Activated CD4-positive, alpha-beta memory T cell treated with anti-CD3 and anti-CD28 coated beads, Interleukin-2, amount 10 ng/mL, durations not matched to agents 7 days and 5 days (primary cell): Measurements from ENCODE around the gene POLDIP2. TPM values are rescaled to one million over a fixed set of nuclear protein-coding genes. Genes with fewer than 3 reads are reported as not detected.

Experiments used
- CTCF ChIA-PET: fragments of 350-600 bp; sonication (Branson Sonifier 250); formaldehyde crosslinking; loops from one replicate; lab custom pipeline; 2021; ENCODE audit warnings: antibody characterized with exemption, inconsistent platforms; lab: Charles Lee
- POLR2A ChIA-PET: fragments of 350-600 bp; sonication (Branson Sonifier 250); formaldehyde crosslinking; loops from one replicate; lab custom pipeline; 2021; ENCODE audit warnings: antibody characterized with exemption; lab: Charles Lee
- DNase-seq: peaks from one replicate; pipeline ENCODE4 v3.0.0-alpha.2; 2020
- H3K27ac Mint-ChIP-seq: one replicate; pipeline ENCODE4 v1.8.0; 2021; ENCODE audit warnings: mild to moderate bottlenecking, mixed read lengths
- H3K27me3 Mint-ChIP-seq: one replicate; pipeline ENCODE4 v1.8.0; 2021; ENCODE audit warnings: mixed read lengths
- H3K36me3 Mint-ChIP-seq: one replicate; pipeline ENCODE4 v1.8.0; 2021; ENCODE audit warnings: low read depth, mixed read lengths
- H3K4me1 Mint-ChIP-seq: one replicate; pipeline ENCODE4 v1.8.0; 2021; ENCODE audit warnings: mixed read lengths
- H3K4me3 Mint-ChIP-seq: one replicate; pipeline ENCODE4 v1.8.0; 2021; ENCODE audit warnings: mild to moderate bottlenecking, mixed read lengths
- H3K9me3 Mint-ChIP-seq: one replicate; pipeline ENCODE4 v1.8.0; 2021; ENCODE audit warnings: mixed read lengths
- total RNA-seq, 2 experiments: library from RNA; stranded (reverse); gene quantifications; one replicate each; pipeline ENCODE4 v1.2.3, GENCODE V29; 2021

Gene POLDIP2
- total RNA-seq: 10 to 100 TPM; 54.3 to 56.2 TPM

DNA sequence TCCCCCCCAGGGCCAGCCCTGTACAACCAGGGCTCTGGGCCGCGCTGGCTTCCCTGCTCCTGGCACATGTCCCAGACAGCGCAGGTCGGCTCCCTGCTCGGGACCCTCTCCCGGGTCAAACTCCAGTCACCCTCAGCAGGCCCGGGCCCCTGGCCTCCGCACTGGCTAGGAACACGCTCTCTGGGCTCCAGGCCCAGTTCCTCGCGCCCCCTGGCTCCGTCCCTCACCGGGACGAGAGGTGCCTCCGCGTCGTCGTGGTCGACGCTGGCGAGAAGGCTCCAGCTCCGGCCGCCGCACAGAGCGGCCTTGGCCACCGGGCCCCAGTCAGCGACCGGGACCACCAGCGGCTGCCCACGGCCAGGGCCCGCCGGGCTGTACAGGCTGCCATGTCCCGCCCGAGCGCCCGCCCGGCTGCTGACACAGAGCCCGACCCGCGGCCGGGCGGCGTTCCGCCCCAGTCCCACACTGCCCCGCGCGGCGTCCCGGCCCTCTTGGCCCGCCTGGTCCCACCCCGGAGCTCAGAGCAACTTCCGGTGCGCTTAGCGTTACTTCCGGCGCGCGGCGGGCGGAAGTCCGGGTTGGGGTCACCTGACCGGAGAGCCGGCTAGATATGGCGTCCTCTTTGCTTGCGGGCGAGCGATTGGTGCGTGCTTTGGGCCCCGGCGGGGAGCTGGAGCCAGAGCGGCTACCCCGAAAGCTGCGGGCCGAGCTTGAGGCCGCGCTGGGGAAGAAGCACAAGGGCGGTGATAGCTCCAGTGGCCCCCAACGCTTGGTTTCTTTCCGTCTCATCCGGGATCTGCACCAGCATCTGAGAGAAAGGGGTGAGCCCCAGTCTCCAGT lies at the start of gene POLDIP2:
Gene POLDIP2, minus strand, starts transcription at position 467 of the 840 bp plus-strand sequence. Its CDS starts 79 bp downstream, at position 388.
- Mint-ChIP-seq H3K27me3 (no peaks in the 10 kb centered on the region), H3K27ac (peak within 1 kb of the TSS; percentile 86)
- CTCF ChIA-PET: interaction anchor here (0.7 to 4.3 kb wide), 7 partner anchors 13 to 183 kb away, joined by 3 to 36 read pairs (median 3); partner anchors contain the start of genes IFT20, TNFAIP1 and VTN

GRCh38 chr17:28406473-28406814 lies 49.1 kb upstream of the POLDIP2 start:
- H3K36me3 Mint-ChIP-seq: no peaks in the 10 kb centered on the region
- H3K4me1 Mint-ChIP-seq: peaks cover 13% of the 10 kb centered on the region
- no peak for DNase-seq
- no peak overlapping the region for H3K27ac Mint-ChIP-seq
- no peaks in the 10 kb centered on the region for H3K9me3 Mint-ChIP-seq
- CTCF ChIA-PET: no interaction called here
- POLR2A ChIA-PET: interaction anchor here (1.4 kb wide), 1 partner anchor 11 kb away, joined by 6 read pairs; no protein-coding TSS in a partner anchor
- H3K27me3 Mint-ChIP-seq: peaks cover 11% of the 10 kb centered on the region
- peak overlapping the region; percentile 49 for H3K4me3 Mint-ChIP-seq

More for the DNA sequence above, at the start of gene POLDIP2:
- DNase-seq: peak; percentile 97
- POLR2A ChIA-PET: interaction anchor here (0.6 to 6.1 kb wide), 19 partner anchors 10 to 316 kb away, joined by 3 to 91 read pairs (median 6); partner anchors contain the start of genes BLTP2, IFT20, SARM1 and SPAG5
- Mint-ChIP-seq H3K4me3 (peak within 1 kb of the TSS; percentile 95), H3K9me3 (no peaks in the 10 kb centered on the region), H3K4me1 (peaks cover 38% of the 10 kb centered on the region), H3K36me3 (peaks cover 40% of the 10 kb centered on the region)

DNA sequence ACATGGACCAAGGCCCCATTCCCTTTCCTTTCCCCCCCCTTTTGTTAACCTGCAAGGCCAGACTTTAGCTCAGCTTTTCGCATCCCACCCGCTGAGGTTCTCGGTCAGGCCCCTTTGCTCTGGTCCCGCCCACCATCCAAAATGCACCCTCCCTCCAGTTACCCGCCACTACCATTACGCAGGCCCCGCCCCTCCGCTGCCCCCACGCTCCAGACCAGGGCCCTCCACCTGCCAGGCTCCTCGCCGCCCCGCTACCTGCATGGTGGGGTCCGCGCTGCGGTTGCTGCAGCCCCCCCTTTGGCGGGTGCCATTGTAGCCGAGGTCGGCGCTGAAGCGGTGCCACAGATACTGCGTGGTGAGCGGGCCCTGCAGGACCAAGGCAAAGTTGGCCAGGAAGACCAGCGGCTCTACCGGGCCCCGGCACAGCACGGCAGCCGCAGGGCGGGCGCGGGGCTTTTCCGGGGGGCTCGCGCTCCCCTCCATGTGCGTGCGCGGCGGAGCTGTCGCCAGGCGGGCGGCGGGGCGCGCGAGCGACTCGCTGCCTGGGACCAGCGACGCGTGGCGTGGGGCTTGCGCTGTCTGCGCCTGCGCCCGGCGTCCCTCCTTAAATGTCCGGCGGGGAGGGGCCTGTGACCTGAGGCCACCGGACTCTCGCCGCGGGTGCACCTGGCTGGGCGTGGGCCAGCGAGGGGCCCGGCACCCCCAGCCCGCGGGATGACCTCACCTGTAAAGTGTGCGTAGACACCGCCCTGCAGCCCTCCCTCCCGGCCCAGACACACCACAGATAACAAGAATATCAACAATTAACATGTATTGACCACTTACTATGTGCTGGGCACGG lies 48.5 kb upstream of the POLDIP2 start, which contains the start of gene SLC46A1:
Gene SLC46A1, minus strand, starts transcription at position 581 of the 841 bp plus-strand sequence. Its CDS starts 98 bp downstream, at position 483.
- H3K36me3 Mint-ChIP-seq: no peaks in the 10 kb centered on the region
- peaks cover 13% of the 10 kb centered on the region for H3K4me1 Mint-ChIP-seq
- H3K27me3 Mint-ChIP-seq: peaks cover 11% of the 10 kb centered on the region
- H3K27ac Mint-ChIP-seq: no peak within 1 kb of the TSS
- ChIA-PET CTCF (no interaction called here), POLR2A (interaction anchor here (1.4 to 1.9 kb wide), 2 partner anchors 10 to 21 kb away, joined by 6 to 11 read pairs; no protein-coding TSS in a partner anchor)
- peak; percentile 29 for DNase-seq
- no peaks in the 10 kb centered on the region for H3K9me3 Mint-ChIP-seq
- peak within 1 kb of the TSS; percentile 66 for H3K4me3 Mint-ChIP-seq

- ChIA-PET CTCF (interaction anchor here (1.4 kb wide), 1 partner anchor 12 kb away, joined by 9 read pairs; no protein-coding TSS in a partner anchor), POLR2A (interaction anchor here (1.4 to 1.9 kb wide), 2 partner anchors 9 to 20 kb away, joined by 6 to 11 read pairs; no protein-coding TSS in a partner anchor)
- peaks cover 13% of the 10 kb centered on the region for H3K4me1 Mint-ChIP-seq
- H3K9me3 Mint-ChIP-seq: no peaks in the 10 kb centered on the region
- H3K27me3 Mint-ChIP-seq: peaks cover 11% of the 10 kb centered on the region
- peak overlapping the region; percentile 66 for H3K4me3 Mint-ChIP-seq
- no peak for DNase-seq
- no peaks in the 10 kb centered on the region for H3K36me3 Mint-ChIP-seq
- H3K27ac Mint-ChIP-seq: no peak overlapping the region
Measured at GRCh38 chr17:28404812-28405570, 47.7 kb upstream of the POLDIP2 start.

- Mint-ChIP-seq H3K4me1 (peaks cover 13% of the 10 kb centered on the region), H3K9me3 (no peaks in the 10 kb centered on the region), H3K4me3 (peak overlapping the region; percentile 16), H3K27ac (no peak overlapping the region), H3K27me3 (peaks cover 11% of the 10 kb centered on the region), H3K36me3 (no peaks in the 10 kb centered on the region)
- DNase-seq: no peak
- CTCF ChIA-PET: interaction anchor here (1.4 kb wide), 1 partner anchor 12 kb away, joined by 9 read pairs; no protein-coding TSS in a partner anchor
- POLR2A ChIA-PET: interaction anchor here (1.9 kb wide), 1 partner anchor 20 kb away, joined by 11 read pairs; no protein-coding TSS in a partner anchor
Measured at GRCh38 chr17:28404461-28404811, 47.1 kb upstream of the POLDIP2 start.

GRCh38 chr17:28404007-28404406 lies 46.7 kb upstream of the POLDIP2 start:
- no peak overlapping the region for H3K4me3 Mint-ChIP-seq
- DNase-seq: no peak
- H3K4me1 Mint-ChIP-seq: peaks cover 13% of the 10 kb centered on the region
- no peaks in the 10 kb centered on the region for H3K9me3 Mint-ChIP-seq
- H3K27me3 Mint-ChIP-seq: peaks cover 11% of the 10 kb centered on the region
- no peaks in the 10 kb centered on the region for H3K36me3 Mint-ChIP-seq
- no peak overlapping the region for H3K27ac Mint-ChIP-seq
- ChIA-PET POLR2A (interaction anchor here (1.9 kb wide), 1 partner anchor 19 kb away, joined by 11 read pairs; no protein-coding TSS in a partner anchor), CTCF (interaction anchor here (1.4 kb wide), 1 partner anchor 13 kb away, joined by 9 read pairs; no protein-coding TSS in a partner anchor)

DNA sequence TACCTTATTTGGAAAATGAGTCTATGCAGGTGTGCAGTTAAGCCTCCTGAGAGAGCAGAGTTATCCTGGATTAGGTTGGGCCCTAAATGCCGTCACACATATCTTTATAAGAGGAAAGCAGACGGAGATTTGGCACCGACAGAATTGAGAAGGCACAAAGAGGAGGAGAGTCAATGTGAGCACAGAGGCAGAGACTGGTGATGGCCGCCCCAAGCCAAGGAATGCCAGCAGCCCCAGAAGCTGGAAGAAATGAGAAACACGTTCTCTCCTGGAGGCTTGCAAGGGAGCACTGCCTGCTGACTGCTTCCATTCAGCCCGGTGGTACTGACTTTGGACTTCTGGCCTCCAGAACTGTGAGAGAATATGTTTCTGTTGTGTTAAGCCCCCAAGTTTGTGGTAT lies 45.5 kb upstream of the POLDIP2 start:
- CTCF ChIA-PET: no interaction called here
- no peak overlapping the region for H3K4me3 Mint-ChIP-seq
- H3K36me3 Mint-ChIP-seq: peaks cover 7% of the 10 kb centered on the region
- H3K9me3 Mint-ChIP-seq: no peaks in the 10 kb centered on the region
- DNase-seq: no peak
- H3K4me1 Mint-ChIP-seq: peaks cover 13% of the 10 kb centered on the region
- peaks cover 5% of the 10 kb centered on the region for H3K27me3 Mint-ChIP-seq
- H3K27ac Mint-ChIP-seq: no peak overlapping the region
- POLR2A ChIA-PET: no interaction called here

DNA sequence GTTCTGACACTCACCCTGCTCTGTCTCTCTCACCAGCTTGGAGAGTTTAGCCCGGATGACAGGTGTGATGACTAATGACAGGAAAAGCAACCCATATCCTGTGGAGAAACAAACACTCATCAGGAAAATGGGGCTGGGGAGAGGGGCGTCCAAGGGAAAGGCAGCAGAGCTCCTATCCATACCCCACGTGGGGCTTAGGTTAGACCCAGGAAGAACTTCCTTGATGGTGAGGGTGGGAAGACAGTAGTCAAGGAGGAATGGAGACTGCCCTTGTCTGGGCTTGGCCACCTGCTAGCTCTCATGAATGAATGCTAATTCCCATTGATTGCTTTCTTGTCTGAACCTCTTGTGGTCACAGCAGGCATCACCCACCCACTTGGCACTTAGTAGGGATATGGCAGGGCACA lies 44.9 kb upstream of the POLDIP2 start:
- Mint-ChIP-seq H3K36me3 (peaks cover 7% of the 10 kb centered on the region), H3K4me3 (no peak overlapping the region), H3K27ac (no peak overlapping the region), H3K9me3 (no peaks in the 10 kb centered on the region), H3K27me3 (peaks cover 4% of the 10 kb centered on the region), H3K4me1 (peaks cover 13% of the 10 kb centered on the region)
- CTCF ChIA-PET: no interaction called here
- no peak for DNase-seq
- POLR2A ChIA-PET: interaction anchor here (1.8 kb wide), 1 partner anchor 8 kb away, joined by 4 read pairs; no protein-coding TSS in a partner anchor

DNA sequence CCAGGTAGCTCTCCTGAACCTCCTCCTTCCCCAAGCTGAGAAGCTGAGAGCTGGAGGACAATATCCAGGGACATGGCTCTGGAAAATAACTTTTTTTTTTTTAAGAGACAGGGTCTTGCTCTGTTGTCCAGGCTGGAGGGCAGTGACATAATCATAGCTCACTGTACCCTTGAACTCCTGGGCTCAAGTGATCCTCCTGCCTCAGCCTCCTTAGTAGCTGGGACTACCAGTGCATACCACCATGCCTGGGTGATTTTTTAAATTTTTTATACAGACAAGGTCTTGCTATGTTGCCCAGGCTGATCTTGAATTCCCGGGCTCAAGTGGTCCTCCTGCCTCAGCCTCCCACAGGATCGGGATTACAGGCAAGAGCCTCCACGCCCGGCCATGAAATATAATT lies 42.5 kb upstream of the POLDIP2 start:
- Mint-ChIP-seq H3K27me3 (no peaks in the 10 kb centered on the region), H3K4me1 (peaks cover 9% of the 10 kb centered on the region), H3K27ac (no peak overlapping the region), H3K4me3 (no peak overlapping the region), H3K36me3 (peaks cover 12% of the 10 kb centered on the region), H3K9me3 (no peaks in the 10 kb centered on the region)
- CTCF ChIA-PET: interaction anchor here (1.6 kb wide), 1 partner anchor 17 kb away, joined by 5 read pairs; no protein-coding TSS in a partner anchor
- POLR2A ChIA-PET: interaction anchor here (0.6 to 0.7 kb wide), 2 partner anchors 10 to 43 kb away, joined by 3 read pairs; partner anchors contain the start of gene POLDIP2
- no peak for DNase-seq

- CTCF ChIA-PET: no interaction called here
- Mint-ChIP-seq H3K4me1 (peaks cover 9% of the 10 kb centered on the region), H3K36me3 (peaks cover 16% of the 10 kb centered on the region), H3K27ac (no peak overlapping the region), H3K9me3 (no peaks in the 10 kb centered on the region), H3K4me3 (no peak overlapping the region), H3K27me3 (no peaks in the 10 kb centered on the region)
- POLR2A ChIA-PET: no interaction called here
- no peak for DNase-seq
Measured at GRCh38 chr17:28398280-28398981, 41.1 kb upstream of the POLDIP2 start.

- POLR2A ChIA-PET: no interaction called here
- H3K4me3 Mint-ChIP-seq: no peak overlapping the region
Measured at GRCh38 chr17:28397687-28398279, 40.5 kb upstream of the POLDIP2 start.

More at GRCh38 chr17:28397687-28398279, 40.5 kb upstream of the POLDIP2 start:
- H3K9me3 Mint-ChIP-seq: no peaks in the 10 kb centered on the region
- H3K27me3 Mint-ChIP-seq: no peaks in the 10 kb centered on the region
- peaks cover 9% of the 10 kb centered on the region for H3K4me1 Mint-ChIP-seq
- no peak overlapping the region for H3K27ac Mint-ChIP-seq
- no peak for DNase-seq
- CTCF ChIA-PET: interaction anchor here (1.5 kb wide), 1 partner anchor 19 kb away, joined by 5 read pairs; no protein-coding TSS in a partner anchor
- peaks cover 16% of the 10 kb centered on the region for H3K36me3 Mint-ChIP-seq
